ENCODE measurements around the gene CADM2.

The CADM2 gene

DNA sequence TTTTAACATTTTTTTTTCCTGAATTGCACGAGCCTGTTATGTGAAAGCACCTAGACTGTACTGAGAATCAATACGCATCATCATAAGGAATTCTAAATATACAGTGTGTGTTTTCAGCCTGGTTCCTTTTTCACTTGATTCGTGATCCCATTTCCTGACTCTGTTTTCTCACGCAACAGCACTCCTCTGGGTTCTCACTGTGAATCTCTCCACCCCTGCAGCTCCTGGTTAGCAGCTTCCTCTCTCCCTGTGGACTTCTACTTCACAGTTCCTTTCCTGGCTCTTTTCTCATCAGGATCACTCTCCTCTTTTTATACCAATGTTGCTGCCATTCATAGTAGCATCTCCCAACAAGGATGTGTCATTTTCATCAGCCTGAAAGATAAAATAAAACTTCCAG, 297.2 kb downstream of the CADM2 start:
- Histone ChIP-seq H3K27me3 (ENCODE audit: insufficient read depth, low read depth) (no peaks in the 10 kb centered on the region), H4K20me1 (ENCODE audit: insufficient read depth) (no peaks in the 10 kb centered on the region), H3K9ac (no peak overlapping the region), H3K79me2 (ENCODE audit: insufficient read depth, low read depth) (no peaks in the 10 kb centered on the region), H3K4me2 (no peak overlapping the region), H3K4me3 (IDR thresholded peaks at IDR 0.05; ENCODE audit: insufficient read depth, low read depth, low read length) (no peak overlapping the region), H3K36me3 (ENCODE audit: insufficient read depth) (no peaks in the 10 kb centered on the region), H3K27ac (no peak overlapping the region), H3K4me1 (ENCODE audit: low read depth, poor library complexity, severe bottlenecking) (peaks cover 14% of the 10 kb centered on the region), H2AFZ (ENCODE audit: low read depth) (no peak overlapping the region)
- TF ChIP-seq, protein P1, sequence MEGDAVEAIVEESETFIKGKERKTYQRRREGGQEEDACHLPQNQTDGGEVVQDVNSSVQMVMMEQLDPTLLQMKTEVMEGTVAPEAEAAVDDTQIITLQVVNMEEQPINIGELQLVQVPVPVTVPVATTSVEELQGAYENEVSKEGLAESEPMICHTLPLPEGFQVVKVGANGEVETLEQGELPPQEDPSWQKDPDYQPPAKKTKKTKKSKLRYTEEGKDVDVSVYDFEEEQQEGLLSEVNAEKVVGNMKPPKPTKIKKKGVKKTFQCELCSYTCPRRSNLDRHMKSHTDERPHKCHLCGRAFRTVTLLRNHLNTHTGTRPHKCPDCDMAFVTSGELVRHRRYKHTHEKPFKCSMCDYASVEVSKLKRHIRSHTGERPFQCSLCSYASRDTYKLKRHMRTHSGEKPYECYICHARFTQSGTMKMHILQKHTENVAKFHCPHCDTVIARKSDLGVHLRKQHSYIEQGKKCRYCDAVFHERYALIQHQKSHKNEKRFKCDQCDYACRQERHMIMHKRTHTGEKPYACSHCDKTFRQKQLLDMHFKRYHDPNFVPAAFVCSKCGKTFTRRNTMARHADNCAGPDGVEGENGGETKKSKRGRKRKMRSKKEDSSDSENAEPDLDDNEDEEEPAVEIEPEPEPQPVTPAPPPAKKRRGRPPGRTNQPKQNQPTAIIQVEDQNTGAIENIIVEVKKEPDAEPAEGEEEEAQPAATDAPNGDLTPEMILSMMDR (conservative IDR thresholded peaks at IDR 0.05; ENCODE audit: low read depth, low read length), result no peak

DNA sequence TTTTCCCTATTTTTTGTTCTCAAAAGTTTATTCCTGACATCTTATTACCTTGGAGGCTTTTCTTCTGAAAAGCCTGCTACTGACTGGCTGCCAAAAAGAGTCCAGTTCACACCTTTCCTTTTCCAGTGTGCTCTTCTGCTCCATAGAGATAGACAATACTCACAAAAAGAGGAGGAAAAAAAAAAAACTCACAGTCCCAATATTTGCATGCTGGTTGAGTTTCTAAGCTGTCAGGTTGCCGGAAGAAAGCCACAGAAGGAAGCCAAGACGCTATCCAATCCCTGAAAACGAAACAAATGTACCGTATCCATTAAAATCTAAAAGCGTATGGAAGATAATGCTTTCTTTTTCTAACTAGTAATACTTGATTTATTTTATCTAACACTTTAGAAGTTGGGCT, 299.5 kb downstream of the CADM2 start:
- H3K79me2 ChIP-seq (ENCODE audit: insufficient read depth, low read depth), result no peaks in the 10 kb centered on the region
- TF ChIP-seq, protein P1 (conservative IDR thresholded peaks at IDR 0.05; ENCODE audit: low read depth, low read length), result no peak
- no peaks in the 10 kb centered on the region for H3K36me3 ChIP-seq (ENCODE audit: insufficient read depth)
- H2AFZ ChIP-seq (ENCODE audit: low read depth), result no peak overlapping the region
- H3K27me3 ChIP-seq (ENCODE audit: insufficient read depth, low read depth), result no peaks in the 10 kb centered on the region
- no peak overlapping the region for H3K9ac ChIP-seq
- no peaks in the 10 kb centered on the region for H4K20me1 ChIP-seq (ENCODE audit: insufficient read depth)
- no peak overlapping the region for H3K4me2 ChIP-seq
- H3K27ac ChIP-seq, result no peak overlapping the region
- H3K4me3 ChIP-seq (IDR thresholded peaks at IDR 0.05; ENCODE audit: insufficient read depth, low read depth, low read length), result no peak overlapping the region
- H3K4me1 ChIP-seq (ENCODE audit: low read depth, poor library complexity, severe bottlenecking), result no peaks in the 10 kb centered on the region

DNA sequence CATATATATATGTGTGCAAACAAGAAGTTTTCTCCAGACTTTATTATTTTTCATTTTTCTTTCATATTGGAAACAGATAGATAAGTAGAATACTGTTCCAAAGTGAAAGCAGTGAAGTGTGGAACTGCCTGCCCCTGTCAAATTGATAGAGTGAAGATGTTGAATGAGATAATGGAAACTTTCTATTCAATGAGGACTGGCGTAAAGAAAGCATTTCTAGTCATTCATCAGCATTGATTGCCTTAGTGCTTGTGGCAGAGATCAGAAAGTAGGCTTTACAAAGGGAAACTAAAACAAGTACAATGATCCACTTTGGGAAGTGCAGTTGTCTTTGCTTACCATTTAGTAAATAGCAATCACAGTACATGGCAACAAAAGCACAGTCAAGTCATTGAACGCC, 300.0 kb downstream of the CADM2 start:
- no peaks in the 10 kb centered on the region for H3K4me1 ChIP-seq (ENCODE audit: low read depth, poor library complexity, severe bottlenecking)

DNA sequence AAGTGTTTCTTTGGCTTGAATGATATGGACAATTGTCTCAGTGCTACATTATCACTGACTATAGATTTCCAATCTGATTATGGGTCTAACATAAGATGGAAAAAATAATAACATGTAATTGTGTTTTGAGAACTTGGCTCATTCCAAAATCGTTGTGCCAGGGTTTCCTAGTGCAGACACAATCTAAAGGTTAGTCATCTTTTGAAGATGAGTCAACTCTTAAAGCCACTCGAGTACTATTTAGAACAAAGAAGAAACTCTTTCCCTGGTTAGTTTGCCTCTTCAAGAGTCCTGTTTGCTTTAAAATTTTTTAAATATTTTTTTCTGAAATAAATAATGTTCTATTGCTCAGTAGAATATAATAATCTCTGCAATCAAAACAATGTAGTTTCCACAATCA, 301.0 kb downstream of the CADM2 start:
- no peaks in the 10 kb centered on the region for H3K79me2 ChIP-seq (ENCODE audit: insufficient read depth, low read depth)
- H3K36me3 ChIP-seq (ENCODE audit: insufficient read depth), result no peaks in the 10 kb centered on the region
- H3K9ac ChIP-seq, result no peak overlapping the region
- H3K4me1 ChIP-seq (ENCODE audit: low read depth, poor library complexity, severe bottlenecking), result no peaks in the 10 kb centered on the region
- no peak overlapping the region for H3K27ac ChIP-seq
- no peak overlapping the region for H3K4me2 ChIP-seq
- H3K27me3 ChIP-seq (ENCODE audit: insufficient read depth, low read depth), result no peaks in the 10 kb centered on the region
- TF ChIP-seq, protein P1 (conservative IDR thresholded peaks at IDR 0.05; ENCODE audit: low read depth, low read length), result no peak
- no peak overlapping the region for H3K4me3 ChIP-seq (IDR thresholded peaks at IDR 0.05; ENCODE audit: insufficient read depth, low read depth, low read length)
- H4K20me1 ChIP-seq (ENCODE audit: insufficient read depth), result no peaks in the 10 kb centered on the region
- no peak overlapping the region for H2AFZ ChIP-seq (ENCODE audit: low read depth)

More for the DNA sequence above, 300.0 kb downstream of the CADM2 start:
- Histone ChIP-seq H2AFZ (ENCODE audit: low read depth) (no peak overlapping the region), H3K4me2 (no peak overlapping the region), H3K27me3 (ENCODE audit: insufficient read depth, low read depth) (no peaks in the 10 kb centered on the region), H3K27ac (no peak overlapping the region), H3K36me3 (ENCODE audit: insufficient read depth) (no peaks in the 10 kb centered on the region), H3K9ac (no peak overlapping the region), H4K20me1 (ENCODE audit: insufficient read depth) (no peaks in the 10 kb centered on the region), H3K4me3 (IDR thresholded peaks at IDR 0.05; ENCODE audit: insufficient read depth, low read depth, low read length) (no peak overlapping the region), H3K79me2 (ENCODE audit: insufficient read depth, low read depth) (no peaks in the 10 kb centered on the region)
- TF ChIP-seq, protein P1 (conservative IDR thresholded peaks at IDR 0.05; ENCODE audit: low read depth, low read length), result no peak

All from KMS-11 (cell line).